ENCODE data around the gene ICA1L. TPM values are rescaled to one million over a fixed set of nuclear protein-coding genes. Genes with fewer than 3 reads are reported as not detected.

Gene ICA1L
- polyA plus RNA-seq, 1 experiment: 2.4 TPM

DNA sequence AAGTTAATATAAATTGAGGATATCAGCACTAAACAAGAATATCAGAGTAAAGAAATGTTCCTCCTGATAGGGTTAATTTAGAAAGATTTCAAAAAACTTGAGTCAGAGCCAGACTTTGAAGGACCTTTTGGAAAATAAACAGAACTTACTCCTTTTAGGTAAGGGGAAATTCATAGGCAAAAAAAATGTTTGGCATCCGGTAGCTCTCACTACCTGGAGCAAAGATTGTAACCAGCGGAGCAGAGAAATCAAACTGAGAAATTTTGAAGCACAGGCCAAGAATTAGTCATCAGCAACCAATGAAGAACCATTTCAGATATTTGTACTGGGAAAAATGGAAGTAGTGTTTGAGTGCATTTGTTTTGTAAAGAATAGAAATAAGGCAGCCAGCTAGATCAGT lies 113.0 kb downstream of the ICA1L start:
- no peak for DNase-seq (ENCODE audit: low read depth)
- Histone ChIP-seq H3K4me3 (ENCODE audit: low read depth, low read length) (no peak overlapping the region), H3K36me3 (ENCODE audit: control insufficient read depth, insufficient read depth, low read length) (no peaks in the 10 kb centered on the region), H3K27me3 (ENCODE audit: control insufficient read depth, insufficient read depth, low read length) (no peaks in the 10 kb centered on the region)
- CTCF ChIA-PET: no interaction called here
- TF ChIP-seq, protein P1, sequence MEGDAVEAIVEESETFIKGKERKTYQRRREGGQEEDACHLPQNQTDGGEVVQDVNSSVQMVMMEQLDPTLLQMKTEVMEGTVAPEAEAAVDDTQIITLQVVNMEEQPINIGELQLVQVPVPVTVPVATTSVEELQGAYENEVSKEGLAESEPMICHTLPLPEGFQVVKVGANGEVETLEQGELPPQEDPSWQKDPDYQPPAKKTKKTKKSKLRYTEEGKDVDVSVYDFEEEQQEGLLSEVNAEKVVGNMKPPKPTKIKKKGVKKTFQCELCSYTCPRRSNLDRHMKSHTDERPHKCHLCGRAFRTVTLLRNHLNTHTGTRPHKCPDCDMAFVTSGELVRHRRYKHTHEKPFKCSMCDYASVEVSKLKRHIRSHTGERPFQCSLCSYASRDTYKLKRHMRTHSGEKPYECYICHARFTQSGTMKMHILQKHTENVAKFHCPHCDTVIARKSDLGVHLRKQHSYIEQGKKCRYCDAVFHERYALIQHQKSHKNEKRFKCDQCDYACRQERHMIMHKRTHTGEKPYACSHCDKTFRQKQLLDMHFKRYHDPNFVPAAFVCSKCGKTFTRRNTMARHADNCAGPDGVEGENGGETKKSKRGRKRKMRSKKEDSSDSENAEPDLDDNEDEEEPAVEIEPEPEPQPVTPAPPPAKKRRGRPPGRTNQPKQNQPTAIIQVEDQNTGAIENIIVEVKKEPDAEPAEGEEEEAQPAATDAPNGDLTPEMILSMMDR (IDR thresholded peaks at IDR 0.05; ENCODE audit: insufficient read depth, low read depth, low read length): no peak
- POLR2A ChIA-PET: no interaction called here

DNA sequence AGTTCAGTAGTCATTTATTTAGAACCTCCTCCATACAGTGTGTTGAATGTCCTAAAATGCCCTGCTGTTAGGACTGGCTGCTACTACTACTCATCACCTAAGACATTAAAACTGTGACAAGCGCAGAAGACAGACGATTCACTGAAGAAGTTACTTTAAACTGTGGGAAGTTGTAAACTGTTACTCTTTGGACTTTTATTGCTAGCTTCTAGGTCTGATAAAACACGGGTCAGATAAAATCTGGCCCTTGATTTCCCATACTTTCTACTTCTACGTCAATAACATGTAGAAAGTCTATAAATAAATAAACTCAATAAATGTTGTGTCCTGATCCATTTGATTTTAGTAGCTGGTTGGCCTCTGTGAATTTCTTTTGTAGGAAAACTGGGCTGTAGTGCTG lies 113.4 kb downstream of the ICA1L start:
- ChIA-PET CTCF (no interaction called here), POLR2A (no interaction called here)
- no peak for DNase-seq (ENCODE audit: low read depth)
- Histone ChIP-seq H3K4me3 (ENCODE audit: low read depth, low read length) (no peak overlapping the region), H3K36me3 (ENCODE audit: control insufficient read depth, insufficient read depth, low read length) (no peaks in the 10 kb centered on the region), H3K27me3 (ENCODE audit: control insufficient read depth, insufficient read depth, low read length) (no peaks in the 10 kb centered on the region)
- TF ChIP-seq, protein P1 (IDR thresholded peaks at IDR 0.05; ENCODE audit: insufficient read depth, low read depth, low read length): no peak

DNA sequence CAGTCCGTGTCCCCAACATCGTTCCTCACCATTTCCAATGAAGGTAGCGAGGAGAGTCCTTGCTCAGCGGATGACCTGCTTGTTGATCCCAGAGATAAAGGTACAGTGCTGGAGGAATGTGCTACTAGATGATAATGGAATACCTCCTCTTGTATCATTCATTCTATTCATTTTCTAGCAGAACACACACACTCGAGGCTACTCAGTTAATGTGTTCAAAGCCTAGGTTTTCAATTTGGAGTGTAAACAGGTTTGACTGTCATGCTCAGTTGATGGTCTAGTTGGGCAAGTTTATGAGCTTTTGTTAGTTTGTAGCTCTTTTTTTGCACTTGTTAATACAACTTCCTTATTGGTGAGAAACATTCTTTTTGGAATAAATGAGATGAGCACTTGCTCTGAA lies 114.2 kb downstream of the ICA1L start:
- CTCF ChIA-PET: no interaction called here
- no peaks in the 10 kb centered on the region for H3K36me3 ChIP-seq (ENCODE audit: control insufficient read depth, insufficient read depth, low read length)
- TF ChIP-seq, protein P1 (IDR thresholded peaks at IDR 0.05; ENCODE audit: insufficient read depth, low read depth, low read length): no peak
- H3K27me3 ChIP-seq (ENCODE audit: control insufficient read depth, insufficient read depth, low read length): no peaks in the 10 kb centered on the region
- POLR2A ChIA-PET: no interaction called here
- H3K4me3 ChIP-seq (ENCODE audit: low read depth, low read length): no peak overlapping the region
- no peak for DNase-seq (ENCODE audit: low read depth)

DNA sequence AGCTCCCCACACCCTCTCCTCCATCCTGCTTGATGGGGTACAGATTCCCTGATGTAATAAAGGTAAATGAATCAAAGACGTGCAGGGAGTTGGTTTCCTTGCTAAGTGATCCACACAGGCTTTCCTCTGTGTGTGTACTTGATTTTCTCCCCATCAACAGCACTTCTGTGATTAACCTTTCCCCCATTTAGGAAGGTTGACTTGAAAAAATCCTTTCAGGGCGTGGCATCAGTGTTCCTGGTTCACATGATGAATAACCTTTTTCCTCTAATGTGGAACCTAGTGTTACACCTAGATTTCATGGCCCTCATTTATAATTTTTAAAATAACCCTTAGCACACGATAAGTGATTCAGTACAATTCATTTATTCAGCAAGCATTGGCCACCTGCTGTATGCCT lies 115.0 kb downstream of the ICA1L start:
- Histone ChIP-seq H3K4me3 (ENCODE audit: low read depth, low read length) (no peak overlapping the region), H3K36me3 (ENCODE audit: control insufficient read depth, insufficient read depth, low read length) (no peaks in the 10 kb centered on the region), H3K27me3 (ENCODE audit: control insufficient read depth, insufficient read depth, low read length) (no peaks in the 10 kb centered on the region)
- TF ChIP-seq, protein P1 (IDR thresholded peaks at IDR 0.05; ENCODE audit: insufficient read depth, low read depth, low read length): no peak
- CTCF ChIA-PET: no interaction called here
- POLR2A ChIA-PET: no interaction called here
- DNase-seq (ENCODE audit: low read depth): no peak

DNA sequence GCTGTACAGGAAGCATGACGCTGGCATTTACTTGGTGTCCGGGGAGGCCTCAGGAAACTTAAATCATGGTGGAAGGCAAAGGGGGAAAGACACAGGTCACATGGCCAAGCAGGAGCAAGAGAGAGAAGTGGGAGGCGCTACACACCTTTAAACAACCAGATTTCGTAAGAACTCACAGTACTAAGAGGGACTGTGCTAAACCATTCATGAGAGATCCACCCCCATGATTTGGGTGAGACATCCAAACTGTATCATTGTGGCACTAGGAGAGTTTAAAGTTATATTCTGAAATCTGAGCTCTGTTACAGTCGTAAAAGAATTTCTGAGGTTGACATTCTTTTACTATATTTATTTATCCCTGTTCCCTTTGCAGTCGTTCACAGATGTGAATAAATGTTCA lies 116.6 kb downstream of the ICA1L start:
- POLR2A ChIA-PET: interaction anchor here (0.5 kb wide), 1 partner anchor 1225 kb away, joined by 4 read pairs; no protein-coding TSS in a partner anchor
- H3K36me3 ChIP-seq (ENCODE audit: control insufficient read depth, insufficient read depth, low read length): no peaks in the 10 kb centered on the region
- DNase-seq (ENCODE audit: low read depth): no peak
- CTCF ChIA-PET: no interaction called here
- no peaks in the 10 kb centered on the region for H3K27me3 ChIP-seq (ENCODE audit: control insufficient read depth, insufficient read depth, low read length)
- no peak overlapping the region for H3K4me3 ChIP-seq (ENCODE audit: low read depth, low read length)
- TF ChIP-seq, protein P1 (IDR thresholded peaks at IDR 0.05; ENCODE audit: insufficient read depth, low read depth, low read length): no peak
